GM12874 (cell line): ENCODE data around the gene EI24.
A peak's percentile ranks its signal among the peaks of the same experiment; 100 is the strongest.

Source experiments
- CTCF ChIP-seq: IDR thresholded peaks from 2 replicates; pipeline ENCODE4 v1.5.1; 2011; ENCODE audit warnings: low read depth, mild to moderate bottlenecking, control low read depth, low read length, moderate library complexity; ENCODE audit not compliant: insufficient read depth

EI24 gene

GRCh38 chr11:125624756-125625213, 55.5 kb downstream of the EI24 start, which contains the start of gene CHEK1:
Gene CHEK1, plus strand, starts transcription at chr11:125625163. Its CDS starts 1,606 bp downstream, at chr11:125626769.
- no peak for TF ChIP-seq CTCF

- TF ChIP-seq CTCF = no peak
These were observed 56.0 kb downstream of the EI24 start for GRCh38 chr11:125625225-125625629.

GRCh38 chr11:125625630-125626287, 56.5 kb downstream of the EI24 start:
- no peak for TF ChIP-seq CTCF

GRCh38 chr11:125626288-125626950, 57.1 kb downstream of the EI24 start:
- TF ChIP-seq CTCF = 0 out of 2 replicates have a peak, but pooled peaks have one; percentile 28

GRCh38 chr11:125627236-125627910, 58.1 kb downstream of the EI24 start:
- no peak for TF ChIP-seq CTCF
